DMS153 treated with DMSO at 0.1 percent for 48 hours (cell line): ENCODE measurements around the gene APC.
"Not testable (repeated sequence)": the region's sequence is repeated elsewhere in the genome, so short reads cannot be mapped to it uniquely, and the experiment has no call there.

Experiments
- DNase-seq: peaks from one replicate; lab custom pipeline; 2025; ENCODE audit not compliant: unreplicated experiment; lab: John Stamatoyannopoulos, UW

Gene APC

GRCh38 chr5:112713206-112713605, 24.5 kb upstream of the APC start:
- no peak for DNase-seq

DNA sequence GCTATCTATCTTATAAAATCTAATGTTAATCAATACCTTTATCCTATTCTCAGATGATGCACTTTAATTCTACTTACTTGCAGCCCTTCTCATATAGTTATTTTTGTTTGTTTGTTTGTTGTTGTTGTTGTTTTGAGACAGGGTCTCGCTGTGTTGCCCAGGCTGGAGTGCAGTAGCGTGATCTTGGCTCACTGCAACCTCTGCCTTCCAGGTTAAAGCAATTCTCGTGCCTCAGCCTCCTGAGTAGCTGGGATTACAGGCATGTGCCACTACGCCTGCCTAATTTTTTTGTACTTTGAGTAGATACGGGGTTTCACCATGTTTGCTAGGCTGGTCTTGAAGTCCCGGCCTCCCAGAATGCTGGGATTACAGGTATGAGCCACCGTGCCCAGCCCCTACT, 20.8 kb upstream of the APC start:
- DNase-seq, result not testable (repeated sequence)

- no peak for DNase-seq
Measured at GRCh38 chr5:112717506-112718082, 20.1 kb upstream of the APC start.

GRCh38 chr5:112718344-112718743, 19.3 kb upstream of the APC start:
- DNase-seq, result no peak

DNA sequence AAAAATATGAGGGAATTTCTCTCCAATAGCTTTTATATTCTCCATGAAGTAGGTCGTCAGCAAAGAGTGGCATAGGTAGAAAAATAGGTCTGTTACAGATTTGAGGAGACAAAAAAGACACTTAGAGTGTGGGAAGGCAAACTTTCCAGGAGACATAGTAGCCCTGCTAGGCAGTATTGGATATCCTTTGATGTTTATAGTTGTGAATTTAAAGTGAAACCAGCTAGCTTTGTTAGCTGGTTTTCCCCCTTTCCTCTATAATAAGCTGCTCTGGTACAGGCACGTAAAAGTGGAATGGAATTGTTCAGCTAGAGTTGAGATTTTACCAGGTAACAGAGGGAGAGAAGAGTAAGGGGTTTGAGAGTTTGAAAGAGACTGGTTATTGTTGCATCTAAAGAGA, 17.1 kb upstream of the APC start:
- no peak for DNase-seq

DNA sequence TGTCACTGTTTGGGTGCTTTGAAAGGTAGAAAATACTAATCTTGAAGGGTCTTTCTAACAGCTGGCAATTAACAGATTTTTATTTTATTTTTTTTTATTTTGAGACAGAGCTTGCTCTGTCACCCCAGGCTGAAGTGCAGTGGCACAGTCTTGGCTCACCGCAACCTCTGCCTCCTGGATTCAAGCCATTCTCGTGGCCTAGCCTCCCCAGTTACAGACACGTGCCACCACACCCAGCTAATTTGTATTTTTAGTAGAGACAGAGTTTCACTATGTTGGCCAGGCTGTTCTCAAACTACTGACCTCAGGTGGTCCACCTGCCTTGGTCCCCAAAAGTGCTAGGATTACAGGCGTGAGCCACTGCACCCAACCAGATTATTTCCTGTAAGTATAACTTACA, 12.8 kb upstream of the APC start:
- no peak for DNase-seq

DNA sequence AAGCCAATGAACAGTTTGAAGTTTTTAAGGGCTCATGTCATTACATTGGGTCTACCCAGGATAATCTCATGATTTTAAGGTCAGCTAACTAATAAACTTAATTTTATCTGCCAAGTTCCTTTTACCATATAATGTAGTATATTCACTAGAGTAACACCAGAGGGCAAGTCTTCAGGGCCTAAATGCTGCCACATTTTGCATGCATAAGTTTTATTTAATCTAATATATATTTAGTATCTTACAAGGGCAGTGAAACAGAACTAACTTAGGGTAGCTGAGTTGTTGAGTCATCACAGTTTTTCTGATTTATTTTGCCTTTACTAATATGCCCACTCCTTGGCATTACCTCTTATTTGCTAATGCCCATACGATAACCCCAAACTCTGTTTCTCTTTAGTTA, 8.1 kb upstream of the APC start:
- no peak for DNase-seq

GRCh38 chr5:112732131-112732530, 5.6 kb upstream of the APC start:
- DNase-seq, result no peak

DNA sequence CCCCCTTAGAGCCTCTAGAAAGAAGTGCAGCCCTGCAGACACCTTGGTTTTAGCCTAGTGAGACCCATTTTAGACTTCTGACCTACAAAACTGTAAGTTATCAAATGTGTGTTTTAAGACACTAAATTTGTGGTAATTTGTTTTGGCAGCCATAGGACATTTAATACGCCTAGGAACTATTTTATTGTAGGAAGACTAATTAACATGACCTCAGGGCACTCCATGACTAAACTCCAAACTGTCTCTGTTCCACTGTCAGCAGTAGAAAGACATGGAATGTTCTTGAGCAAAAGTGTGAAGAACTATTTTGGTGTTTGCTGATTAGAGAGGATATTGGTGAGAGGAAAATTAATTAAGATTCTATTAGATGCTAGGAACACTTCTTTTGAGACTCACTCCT, 4.1 kb upstream of the APC start:
- no peak for DNase-seq

- no peak for DNase-seq
Measured at GRCh38 chr5:112734597-112734996, 3.1 kb upstream of the APC start.

DNA sequence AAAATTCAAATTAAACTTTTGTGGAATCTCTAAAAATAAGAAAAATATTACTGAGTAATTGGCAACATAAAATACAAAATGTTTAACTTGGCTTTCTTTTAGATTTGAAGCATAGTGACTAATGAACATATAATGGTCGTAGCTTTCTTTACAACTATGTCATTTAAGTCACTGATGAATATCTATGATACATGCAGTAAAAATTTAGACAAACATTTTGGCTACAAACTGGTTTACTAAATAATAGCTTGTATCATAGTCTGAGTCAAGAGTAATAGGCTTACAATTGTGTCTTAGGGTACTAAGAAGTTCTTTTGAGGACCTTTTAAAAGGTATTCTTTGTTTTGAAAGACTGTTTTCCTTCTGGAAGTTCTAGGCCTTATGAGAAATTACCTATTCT, 2.0 kb upstream of the APC start:
- DNase-seq, result no peak

DNA sequence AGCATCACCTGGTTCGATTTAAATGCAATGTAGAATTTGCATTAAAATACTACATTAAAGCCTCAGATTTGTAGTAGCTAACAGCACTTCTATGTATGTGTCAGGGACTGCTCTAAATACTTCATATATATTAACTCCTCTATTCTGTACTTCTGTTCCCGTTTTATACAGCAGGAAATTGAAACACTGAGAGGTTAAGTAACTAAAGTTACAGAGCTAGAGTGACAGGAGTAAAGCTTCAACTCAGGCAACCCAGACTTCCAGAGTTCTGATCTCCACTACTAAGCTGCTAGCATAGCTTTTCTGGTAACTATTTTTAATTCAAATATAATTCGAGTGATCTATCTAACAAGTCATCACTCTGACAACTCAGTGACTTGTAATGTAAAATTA, 619 bp upstream of the APC start:
- DNase-seq, result no peak

DNA sequence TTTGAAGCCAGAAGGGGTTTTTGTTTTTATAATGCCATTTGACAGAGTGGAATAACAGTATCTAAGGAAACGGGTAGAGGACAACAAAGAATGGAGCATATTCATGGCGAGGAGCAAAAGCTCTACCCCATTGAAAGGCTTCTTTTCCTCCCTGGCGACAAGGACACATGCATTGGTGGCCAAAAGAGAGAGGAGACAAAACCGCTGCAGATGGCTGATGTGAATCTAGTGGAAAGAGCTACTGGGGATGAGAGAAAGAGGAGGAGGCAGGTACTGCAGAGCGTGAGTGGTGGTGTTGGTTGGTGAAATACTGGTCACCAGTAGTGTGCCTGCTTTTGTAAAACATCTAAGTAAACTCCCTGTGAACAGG, 491 bp downstream of the APC start:
- DNase-seq, result no peak

DNA sequence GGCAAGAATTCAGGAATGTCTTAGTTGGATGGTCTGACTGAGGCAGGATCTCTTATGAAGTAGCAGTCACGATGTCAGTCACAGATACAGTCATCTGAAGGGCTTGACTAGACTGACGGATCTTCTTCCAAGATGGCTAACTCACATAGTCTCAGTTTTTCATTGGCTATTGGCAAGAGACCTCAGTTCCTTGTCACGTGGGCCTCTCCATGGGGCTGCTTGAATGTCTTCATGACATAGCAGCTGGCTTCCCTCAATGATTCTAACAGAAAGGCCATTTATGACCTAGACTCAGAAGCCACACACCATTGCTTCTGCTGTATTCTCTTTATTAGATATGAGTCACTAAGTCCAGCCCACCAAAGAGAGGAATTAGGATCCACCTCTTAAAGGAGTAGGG, 4.7 kb downstream of the APC start:
- no peak for DNase-seq

DNA sequence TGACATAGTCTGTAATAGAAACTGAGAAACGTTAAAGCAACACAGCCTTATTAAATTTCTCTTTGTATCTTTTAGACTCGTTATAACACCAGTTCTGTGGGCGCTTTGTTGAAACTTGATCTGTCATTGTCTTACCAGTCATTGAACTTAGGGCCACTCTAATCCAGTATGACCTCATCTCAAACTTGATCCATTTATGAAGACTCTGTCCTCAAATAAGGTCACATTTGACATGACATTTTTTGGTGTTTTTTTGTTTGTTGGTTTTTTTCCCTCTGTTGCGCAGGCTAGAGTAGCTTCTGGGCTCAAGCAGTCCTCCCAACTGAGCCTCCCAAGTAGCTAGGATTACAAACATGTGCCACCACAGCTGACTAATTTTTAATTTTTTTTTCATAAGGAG, 5.9 kb downstream of the APC start:
- no peak for DNase-seq

DNA sequence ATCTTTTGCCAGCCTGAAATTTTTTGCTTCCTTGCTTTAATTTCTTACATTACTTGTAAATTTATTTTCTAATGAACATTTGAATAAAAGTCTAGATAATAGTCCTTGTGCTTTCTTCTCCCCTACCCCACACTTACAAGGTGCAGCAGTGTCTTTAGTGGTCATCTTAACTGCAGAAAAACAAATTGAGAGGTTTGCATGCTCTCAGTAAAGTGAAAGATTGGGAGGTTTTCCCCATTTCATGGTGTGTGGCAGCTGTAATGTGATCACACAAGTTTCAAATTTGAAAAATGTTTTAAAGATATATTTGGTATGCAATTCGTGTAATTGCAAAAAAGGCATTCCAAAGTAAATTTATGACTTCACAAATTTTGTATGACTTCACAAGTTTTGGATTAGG, 14.7 kb downstream of the APC start:
- DNase-seq, result no peak

DNA sequence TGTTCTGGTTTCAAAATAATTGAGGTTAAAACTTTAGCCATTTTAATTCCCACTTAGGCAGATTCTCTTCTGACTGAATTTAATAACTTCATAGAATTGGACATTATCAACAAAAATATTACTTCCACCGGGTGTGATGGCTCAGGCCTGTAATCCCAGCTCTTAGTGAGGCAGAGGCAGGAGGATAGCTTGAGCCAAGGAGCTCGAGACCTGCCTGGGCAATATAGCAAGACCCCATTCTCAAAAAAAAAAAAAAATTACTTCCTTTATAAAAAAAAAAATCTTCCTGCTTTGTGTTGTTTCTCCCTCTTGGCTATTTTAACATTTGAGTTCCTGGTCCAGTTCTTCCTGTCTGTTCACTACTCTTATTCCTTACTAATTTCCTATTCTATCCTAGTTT, 18.0 kb downstream of the APC start:
- DNase-seq, result no peak

DNA sequence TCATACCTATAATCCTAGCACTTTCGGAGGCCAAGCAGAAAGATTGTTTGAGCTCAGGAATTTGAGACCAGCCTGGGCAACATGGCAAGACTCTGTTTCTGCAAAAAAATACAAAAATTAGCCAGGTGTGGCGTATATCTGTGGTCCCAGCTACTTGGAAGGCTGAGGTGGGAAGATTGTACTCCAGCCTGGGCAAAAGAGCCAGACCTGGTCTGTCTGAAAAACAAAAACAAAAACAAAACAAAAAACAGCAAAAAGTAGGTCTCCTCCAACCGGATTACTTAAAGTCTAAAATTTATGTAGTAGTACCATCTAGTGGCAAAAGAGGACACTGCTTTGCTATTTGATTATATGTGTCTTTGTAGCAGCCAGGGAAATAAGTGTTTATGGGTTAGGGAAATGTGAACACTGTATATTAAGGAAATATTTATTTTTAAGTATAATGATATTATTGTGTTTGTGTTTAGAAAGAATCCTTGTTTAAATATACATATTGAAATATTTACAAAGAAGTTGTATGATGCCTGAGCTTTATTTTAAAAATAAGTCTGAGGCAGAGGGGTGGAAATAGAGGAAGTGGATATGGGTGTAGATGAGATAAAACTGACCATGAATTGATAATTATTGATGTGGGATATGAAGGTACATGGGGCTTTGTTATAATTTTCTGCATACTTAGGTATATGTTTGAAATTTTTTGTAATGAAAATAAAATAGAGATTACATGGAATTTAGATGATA, 20.0 kb downstream of the APC start:
- DNase-seq, result peak; percentile 23

GRCh38 chr5:112758676-112759075, 21.0 kb downstream of the APC start:
- no peak for DNase-seq

DNA sequence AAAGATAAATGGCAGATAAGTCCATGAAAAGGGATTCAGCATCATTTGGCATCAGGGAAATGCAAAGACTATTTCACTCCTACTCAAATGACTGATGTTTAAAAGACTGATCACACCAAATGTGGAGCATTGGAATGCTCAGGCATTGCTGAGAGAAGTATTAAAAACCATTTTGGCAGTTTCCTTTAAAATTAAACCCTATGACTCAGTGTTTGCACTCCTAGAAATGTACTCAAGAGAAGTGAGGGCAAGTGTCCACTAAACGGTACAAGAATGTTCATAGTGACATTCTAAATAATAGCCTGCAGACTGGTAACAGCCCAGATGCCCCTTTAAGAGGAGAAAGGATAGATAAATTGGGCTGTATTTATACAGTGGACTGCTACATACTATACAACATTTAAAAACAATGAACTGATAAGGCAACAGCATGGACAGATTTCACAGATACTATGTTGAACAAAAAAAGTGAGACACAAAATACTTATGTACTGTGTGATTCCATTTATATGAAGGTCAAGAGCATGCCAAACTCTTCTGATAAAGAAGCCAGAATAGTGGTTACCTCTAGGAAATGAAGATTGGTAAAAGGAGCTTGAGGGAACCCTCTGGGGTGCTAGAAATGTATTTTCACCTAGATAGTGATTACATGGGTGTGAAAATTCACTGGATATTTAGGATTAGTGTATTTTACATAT, 24.6 kb downstream of the APC start:
- no peak for DNase-seq

DNA sequence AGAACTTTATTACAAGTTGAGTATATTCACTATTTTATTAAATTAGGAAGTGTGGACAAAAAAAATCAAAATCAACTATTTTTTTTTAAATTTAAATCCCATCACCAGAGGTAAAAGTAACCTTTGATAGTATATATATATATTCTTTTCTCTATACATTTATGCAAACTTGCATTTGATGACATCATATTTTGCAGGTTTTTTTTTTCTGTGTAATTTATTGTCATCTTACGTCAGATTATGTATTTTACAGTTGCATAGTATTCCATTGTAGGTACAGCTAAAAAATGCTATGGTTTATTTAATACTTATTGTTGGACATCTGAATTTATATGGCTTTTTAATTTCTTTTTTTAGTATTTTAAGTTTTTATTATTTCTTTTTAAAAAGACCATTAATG, 25.5 kb downstream of the APC start:
- DNase-seq, result no peak

GRCh38 chr5:112772124-112772523, 34.4 kb downstream of the APC start:
- no peak for DNase-seq
